Large intestine (tissue), 3 donors: Measurements from ENCODE around the gene DAPK2. TPM values are rescaled to one million over a fixed set of nuclear protein-coding genes. Genes with fewer than 3 reads are reported as not detected.
"Not testable (repeated sequence)": the region's sequence is repeated elsewhere in the genome, so short reads cannot be mapped to it uniquely, and the experiment has no call there.

Experiments
- DNase-seq, 2 donors: peaks; one replicate each; pipeline versions ENCODE4 v3.0.0 to v3.0.0-alpha.2; 2013
- H3K27ac ChIP-seq: one replicate; pipeline ENCODE4 v1.5.1; 2013; ENCODE audit warnings: low read length
- H3K27me3 ChIP-seq: 2 replicates; pipeline ENCODE4 v1.6.1; 2013; ENCODE audit warnings: low read length; ENCODE audit not compliant: control insufficient read depth, insufficient read depth
- H3K36me3 ChIP-seq: 2 replicates; pipeline ENCODE4 v1.6.1; 2013; ENCODE audit warnings: low read length; ENCODE audit not compliant: control insufficient read depth, insufficient read depth
- H3K4me1 ChIP-seq: one replicate; pipeline ENCODE4 v1.6.1; 2013; ENCODE audit warnings: low read length; ENCODE audit not compliant: control insufficient read depth, insufficient read depth
- H3K4me3 ChIP-seq: one replicate; pipeline ENCODE4 v1.5.1; 2013; ENCODE audit warnings: low read length
- H3K9me3 ChIP-seq: one replicate; pipeline ENCODE4 v1.6.1; 2013; ENCODE audit warnings: mild to moderate bottlenecking, low read depth, low read length, moderate library complexity; ENCODE audit not compliant: control insufficient read depth
- WGBS: methylation state at CpG from one replicate; pipeline ENCODE4 v1.1.5; 2013; ENCODE audit warnings: low lambda C conversion rate; ENCODE audit not compliant: insufficient coverage; 5-methylcytosine and 5-hydroxymethylcytosine counted together
- polyA plus RNA-seq: library from polyadenylated mRNA; unstranded; fragments of 120-200 nt; gene quantifications from one replicate; pipeline ENCODE4 v1.2.1, GENCODE V29; 2013

The DAPK2 gene
- polyA plus RNA-seq, 1 donor = 7.4 TPM

DNA sequence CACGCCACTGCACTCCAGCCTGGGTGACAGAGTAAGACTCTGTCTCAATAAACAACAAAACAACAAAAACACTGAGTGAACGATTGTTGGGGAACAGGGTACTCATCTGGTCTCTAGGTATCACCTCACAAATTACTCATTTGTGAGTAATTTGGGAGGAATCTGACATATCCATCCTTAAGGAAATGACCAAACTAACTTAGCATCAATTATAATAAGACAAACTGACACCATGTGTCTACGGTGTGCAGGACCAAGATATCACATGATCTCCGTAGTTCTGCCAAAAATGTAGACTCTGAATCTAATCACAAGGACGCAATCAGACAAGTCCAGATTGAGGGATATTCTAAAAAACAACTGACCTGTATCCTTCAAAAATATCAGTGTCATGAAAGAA lies 12.0 kb upstream of the DAPK2 start:
- Histone ChIP-seq H3K4me3 (no peak overlapping the region), H3K4me1 (no peaks in the 10 kb centered on the region), H3K9me3 (peaks cover 10% of the 10 kb centered on the region), H3K36me3 (no peaks in the 10 kb centered on the region), H3K27ac (no peak overlapping the region), H3K27me3 (no peaks in the 10 kb centered on the region)
- WGBS = 71% methylated on average over 1 of the region's 5 CpGs
- no peak for DNase-seq

DNA sequence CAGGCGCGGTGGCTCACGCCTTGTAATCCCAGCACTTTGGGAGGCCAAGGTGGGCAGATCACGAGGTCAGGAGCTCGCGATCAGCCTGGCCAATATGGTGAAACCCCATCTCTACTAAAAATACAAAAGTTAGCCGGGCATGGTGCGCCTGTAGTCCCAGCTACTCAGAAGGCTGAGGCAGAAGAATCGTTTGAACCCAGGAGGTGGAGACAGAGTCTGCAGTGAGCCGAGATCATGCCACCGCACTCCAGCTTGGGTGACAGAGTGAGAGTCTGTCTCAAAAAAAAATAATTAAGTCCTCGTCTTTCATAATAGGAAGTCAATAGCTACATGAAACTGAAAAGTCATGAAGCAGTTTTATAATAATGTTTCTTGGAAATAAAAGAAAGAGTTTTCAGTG lies 7.4 kb upstream of the DAPK2 start:
- H3K4me1 ChIP-seq = peaks cover 14% of the 10 kb centered on the region
- DNase-seq, H3K36me3 ChIP-seq, H3K9me3 ChIP-seq, H3K27me3 ChIP-seq, H3K4me3 ChIP-seq, H3K27ac ChIP-seq: not testable (repeated sequence)
- no CpG with 5 or more reads among the region's 12 CpGs for WGBS

DNA sequence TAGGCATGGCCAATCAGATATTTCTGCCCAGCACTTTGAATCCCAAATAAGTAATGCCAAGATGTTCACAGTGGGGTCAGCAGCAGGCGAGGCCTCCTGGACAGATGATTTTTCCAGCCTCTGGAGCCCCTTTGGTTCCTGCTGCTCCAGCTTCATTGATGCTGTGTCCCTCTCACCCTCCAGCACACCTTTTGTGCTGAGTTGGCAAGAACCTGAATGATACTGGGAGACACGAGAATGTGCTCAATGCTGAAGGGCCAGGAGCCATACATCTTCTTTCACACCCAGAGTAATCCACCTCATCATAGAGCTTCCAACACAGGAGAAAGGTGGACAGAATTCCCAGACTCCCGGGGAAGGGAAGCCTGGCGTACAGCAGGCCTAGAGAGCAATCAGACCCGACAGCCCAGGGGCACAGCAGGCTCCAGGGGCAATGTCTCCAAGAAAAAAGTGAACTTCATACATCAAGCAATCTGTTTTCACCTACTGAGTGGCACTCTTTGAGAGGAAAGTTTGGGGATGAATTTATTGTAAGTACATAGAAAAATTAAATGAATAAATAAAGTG lies 6.7 kb upstream of the DAPK2 start:
- no peak for DNase-seq
- H3K27me3 ChIP-seq = no peaks in the 10 kb centered on the region
- no peaks in the 10 kb centered on the region for H3K9me3 ChIP-seq
- no peak overlapping the region for H3K27ac ChIP-seq
- WGBS = no CpG with 5 or more reads among the region's 5 CpGs
- H3K36me3 ChIP-seq = no peaks in the 10 kb centered on the region
- no peak overlapping the region for H3K4me3 ChIP-seq
- H3K4me1 ChIP-seq = peaks cover 14% of the 10 kb centered on the region

DNA sequence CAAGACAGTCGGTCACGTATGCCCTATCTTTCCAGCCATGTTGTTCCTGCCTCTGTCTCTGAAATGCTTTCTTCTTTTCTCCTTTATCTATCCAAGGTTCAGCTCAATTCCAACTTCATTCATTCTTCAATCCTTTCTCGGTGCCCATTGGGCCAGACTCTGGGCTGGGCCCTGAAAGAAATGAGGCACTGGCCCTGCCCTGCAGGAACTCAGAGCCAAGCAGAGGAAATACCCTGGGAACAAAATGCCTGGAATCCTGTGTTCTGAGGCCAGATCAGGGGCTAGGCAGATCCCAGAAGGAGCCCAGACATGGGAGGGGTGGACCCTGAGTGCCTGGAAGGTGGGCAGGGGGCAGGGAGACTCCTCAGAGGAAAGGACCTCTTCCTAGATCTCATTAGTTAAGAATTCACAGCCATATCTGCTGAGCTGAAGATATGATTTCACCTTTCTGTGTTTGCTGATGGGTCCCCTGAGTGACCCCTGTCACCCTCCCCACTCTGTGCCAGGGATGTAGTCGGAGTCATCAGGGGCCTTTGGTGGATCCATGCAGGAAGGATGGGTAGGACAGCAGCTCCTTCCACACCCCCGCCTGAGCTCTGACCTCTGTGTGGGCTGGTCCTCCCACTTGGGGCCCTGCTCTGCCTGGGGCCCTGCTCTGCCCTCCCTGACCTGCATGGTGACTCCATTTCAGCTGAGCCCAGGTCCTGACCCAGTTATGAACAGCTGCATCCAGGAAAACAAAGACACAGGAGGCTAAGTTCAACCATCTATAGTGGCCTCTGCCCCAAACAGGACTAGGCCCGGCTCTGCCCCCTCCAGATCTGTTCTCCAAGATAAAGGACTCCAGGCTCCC lies 5.3 kb upstream of the DAPK2 start:
- H3K27ac ChIP-seq = no peak overlapping the region
- WGBS = 100% methylated on average over 1 of the region's 6 CpGs
- H3K36me3 ChIP-seq = no peaks in the 10 kb centered on the region

DNA sequence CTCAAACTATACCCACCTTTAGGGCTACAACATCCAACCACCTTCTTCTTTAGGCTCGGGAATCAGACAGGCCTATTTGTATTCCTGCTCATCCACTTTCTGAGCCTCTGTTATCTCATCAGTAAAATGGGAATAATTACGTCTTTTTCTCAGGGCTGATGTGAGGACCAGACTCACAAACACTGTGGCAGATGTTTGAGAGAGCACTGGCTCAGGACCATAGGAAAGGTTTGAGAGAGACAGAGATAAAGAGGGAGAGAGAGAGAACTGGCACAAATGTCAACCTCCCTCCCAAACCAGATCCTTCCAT lies 4.8 kb upstream of the DAPK2 start:
- no peak overlapping the region for H3K27ac ChIP-seq
- H3K36me3 ChIP-seq = no peaks in the 10 kb centered on the region
- H3K9me3 ChIP-seq = no peaks in the 10 kb centered on the region
- H3K4me3 ChIP-seq = no peak overlapping the region
- peaks cover 19% of the 10 kb centered on the region for H3K4me1 ChIP-seq
- DNase-seq = no peak
- no CpG with 5 or more reads among the region's 2 CpGs for WGBS
- H3K27me3 ChIP-seq = no peaks in the 10 kb centered on the region

More for the DNA sequence above, 5.3 kb upstream of the DAPK2 start:
- no peaks in the 10 kb centered on the region for H3K9me3 ChIP-seq
- peak in 1 of 2 donors; percentile 25 for DNase-seq
- no peak overlapping the region for H3K4me3 ChIP-seq
- peaks cover 19% of the 10 kb centered on the region for H3K4me1 ChIP-seq
- no peaks in the 10 kb centered on the region for H3K27me3 ChIP-seq

DNA sequence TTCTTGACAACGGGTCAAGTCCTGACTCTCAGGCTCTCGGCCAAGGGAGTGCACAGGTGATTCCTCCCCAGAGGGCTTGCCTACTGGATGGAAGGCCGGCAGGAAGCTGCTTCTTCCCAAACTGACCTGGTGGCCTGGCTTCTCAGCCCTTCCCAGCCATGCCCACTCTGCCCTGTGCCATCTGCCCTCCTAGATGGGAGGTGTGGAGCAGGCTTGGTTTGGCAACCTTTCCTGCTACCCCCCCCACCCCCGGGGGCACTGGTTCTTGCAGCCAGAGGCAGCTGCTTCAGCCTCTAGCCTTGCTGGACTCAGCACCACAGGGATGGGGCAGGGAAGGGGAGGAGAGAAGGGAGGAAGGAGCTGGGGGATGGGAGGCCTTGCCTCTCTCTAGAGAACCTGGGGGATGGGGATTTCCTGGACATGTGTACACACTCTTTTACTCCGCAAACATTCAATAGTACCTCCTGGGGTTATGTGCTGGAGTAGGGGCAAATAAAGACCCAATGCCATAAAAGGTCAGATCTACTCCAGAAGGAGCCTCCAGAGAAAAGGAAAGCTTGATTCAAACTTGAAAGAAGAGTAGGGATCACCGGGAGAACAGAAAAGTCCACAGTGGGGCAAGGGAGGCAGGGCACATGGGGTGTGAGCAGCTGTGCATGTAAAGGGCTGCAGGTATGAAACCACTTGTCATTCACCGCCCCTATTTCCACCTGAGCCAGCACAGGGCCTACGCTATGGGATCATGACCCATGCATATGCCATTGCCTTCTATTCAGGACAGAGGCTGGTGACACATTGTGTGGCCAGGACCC lies 4.2 kb upstream of the DAPK2 start:
- Histone ChIP-seq H3K27me3 (no peaks in the 10 kb centered on the region), H3K36me3 (no peaks in the 10 kb centered on the region), H3K27ac (no peak overlapping the region), H3K4me1 (peaks cover 21% of the 10 kb centered on the region), H3K4me3 (no peak overlapping the region), H3K9me3 (no peaks in the 10 kb centered on the region)
- WGBS = no CpG with 5 or more reads among the region's 8 CpGs
- DNase-seq = peak in 1 of 2 donors; percentile 20

DNA sequence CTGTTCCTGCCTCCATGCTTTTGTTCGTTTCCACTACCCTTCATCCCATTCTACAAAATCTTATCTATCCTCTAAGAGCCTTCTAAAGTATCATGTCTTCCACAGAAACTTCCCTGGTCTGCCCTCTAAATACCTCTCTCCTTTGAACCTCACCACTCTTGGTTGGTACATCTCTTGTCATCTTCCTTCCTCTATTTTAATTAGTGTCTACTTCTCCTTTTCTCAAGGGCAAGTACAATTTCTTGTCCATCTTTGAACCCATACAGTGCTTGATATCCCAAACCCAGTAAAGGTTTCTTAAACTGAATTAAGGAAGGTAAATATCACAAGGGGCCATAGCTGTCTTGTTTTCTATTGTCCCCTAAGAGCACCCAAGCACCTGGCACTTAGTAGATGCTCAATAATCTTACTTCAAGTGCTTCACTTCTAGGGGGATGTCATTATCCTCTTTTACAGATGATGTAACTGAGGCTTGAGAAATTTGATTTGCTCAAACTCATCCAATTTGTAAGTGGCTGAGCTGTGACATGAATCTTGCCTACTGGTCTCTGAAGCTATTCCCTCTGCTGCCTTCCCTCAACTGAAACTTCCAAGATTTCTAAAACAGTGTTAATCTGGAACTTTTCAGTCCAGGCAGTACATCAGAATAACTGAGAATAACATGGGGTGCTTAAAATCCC lies 2.6 kb upstream of the DAPK2 start:
- Histone ChIP-seq H3K9me3 (no peaks in the 10 kb centered on the region), H3K4me3 (no peak overlapping the region), H3K36me3 (no peaks in the 10 kb centered on the region), H3K27ac (no peak overlapping the region), H3K4me1 (peaks cover 30% of the 10 kb centered on the region), H3K27me3 (no peaks in the 10 kb centered on the region)
- no peak for DNase-seq
- 100% methylated on average over 1 of the region's 1 CpG for WGBS

DNA sequence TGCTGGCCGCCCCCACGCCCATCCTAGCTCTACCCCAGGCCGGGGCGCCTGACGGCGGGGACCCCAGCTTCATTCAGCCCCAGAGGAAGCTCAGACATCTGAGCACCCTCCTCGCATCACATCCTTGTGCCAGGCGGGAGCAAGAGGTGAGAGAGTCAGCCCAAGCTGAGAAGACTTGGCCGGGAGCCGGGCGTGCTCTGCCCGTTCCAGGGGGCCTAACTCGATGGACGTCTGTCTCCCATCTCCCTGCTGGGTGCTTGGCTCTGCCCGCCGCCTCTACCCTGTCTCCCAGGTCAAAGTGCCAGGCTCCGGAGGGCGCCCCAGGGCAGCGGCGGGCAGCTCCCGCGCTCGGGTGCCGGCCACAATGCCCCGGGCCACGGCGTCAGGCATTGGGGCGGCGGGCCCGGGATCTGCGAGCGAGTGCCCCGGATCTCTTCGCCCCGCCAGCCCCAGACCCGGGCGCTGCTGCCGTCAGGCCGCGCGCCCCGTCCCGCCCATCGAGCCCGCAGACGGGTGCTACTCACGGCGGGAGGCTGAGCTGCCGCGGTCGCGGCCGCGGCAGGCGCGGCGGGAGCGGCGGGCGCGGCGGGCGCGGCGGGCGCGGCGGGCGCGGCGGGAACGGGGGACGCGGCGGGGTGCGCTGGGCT lies 388 bp downstream of the DAPK2 start:
- DNase-seq = no peak
- Histone ChIP-seq H3K4me3 (peak overlapping the region; percentile 41), H3K27ac (no peak overlapping the region), H3K27me3 (no peaks in the 10 kb centered on the region), H3K9me3 (no peaks in the 10 kb centered on the region), H3K36me3 (no peaks in the 10 kb centered on the region), H3K4me1 (peaks cover 22% of the 10 kb centered on the region)
- WGBS = no CpG with 5 or more reads among the region's 76 CpGs

DNA sequence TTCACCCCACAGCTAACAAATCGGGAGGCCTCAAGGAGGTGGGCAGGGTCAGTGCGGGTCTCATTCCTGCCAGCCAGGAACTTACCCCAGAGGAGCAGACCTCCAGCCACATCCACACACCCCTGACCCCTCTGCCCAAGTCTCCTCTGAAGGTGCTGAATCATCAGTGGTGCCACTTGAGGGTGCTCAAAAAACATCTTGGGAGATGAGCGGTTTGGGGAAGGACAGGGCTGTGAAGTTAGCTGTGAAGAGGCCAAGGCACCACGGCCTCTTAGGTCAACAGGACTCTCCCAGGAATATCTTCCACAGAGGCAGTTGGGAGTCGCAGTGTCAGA lies 1.2 kb downstream of the DAPK2 start:
- Histone ChIP-seq H3K4me3 (no peak overlapping the region), H3K9me3 (no peaks in the 10 kb centered on the region), H3K4me1 (peaks cover 15% of the 10 kb centered on the region), H3K27ac (no peak overlapping the region), H3K36me3 (no peaks in the 10 kb centered on the region), H3K27me3 (no peaks in the 10 kb centered on the region)
- no peak for DNase-seq
- WGBS = no CpG with 5 or more reads among the region's 5 CpGs
